DMS153 treated with DMSO at 0.1 percent for 48 hours (cell line): ENCODE data around the gene BANP.
"Not testable (repeated sequence)": the region's sequence is repeated elsewhere in the genome, so short reads cannot be mapped to it uniquely, and the experiment has no call there.

Experiments
- DNase-seq: peaks from one replicate; lab custom pipeline; 2025; ENCODE audit not compliant: unreplicated experiment; lab: John Stamatoyannopoulos, UW

The BANP gene

DNA sequence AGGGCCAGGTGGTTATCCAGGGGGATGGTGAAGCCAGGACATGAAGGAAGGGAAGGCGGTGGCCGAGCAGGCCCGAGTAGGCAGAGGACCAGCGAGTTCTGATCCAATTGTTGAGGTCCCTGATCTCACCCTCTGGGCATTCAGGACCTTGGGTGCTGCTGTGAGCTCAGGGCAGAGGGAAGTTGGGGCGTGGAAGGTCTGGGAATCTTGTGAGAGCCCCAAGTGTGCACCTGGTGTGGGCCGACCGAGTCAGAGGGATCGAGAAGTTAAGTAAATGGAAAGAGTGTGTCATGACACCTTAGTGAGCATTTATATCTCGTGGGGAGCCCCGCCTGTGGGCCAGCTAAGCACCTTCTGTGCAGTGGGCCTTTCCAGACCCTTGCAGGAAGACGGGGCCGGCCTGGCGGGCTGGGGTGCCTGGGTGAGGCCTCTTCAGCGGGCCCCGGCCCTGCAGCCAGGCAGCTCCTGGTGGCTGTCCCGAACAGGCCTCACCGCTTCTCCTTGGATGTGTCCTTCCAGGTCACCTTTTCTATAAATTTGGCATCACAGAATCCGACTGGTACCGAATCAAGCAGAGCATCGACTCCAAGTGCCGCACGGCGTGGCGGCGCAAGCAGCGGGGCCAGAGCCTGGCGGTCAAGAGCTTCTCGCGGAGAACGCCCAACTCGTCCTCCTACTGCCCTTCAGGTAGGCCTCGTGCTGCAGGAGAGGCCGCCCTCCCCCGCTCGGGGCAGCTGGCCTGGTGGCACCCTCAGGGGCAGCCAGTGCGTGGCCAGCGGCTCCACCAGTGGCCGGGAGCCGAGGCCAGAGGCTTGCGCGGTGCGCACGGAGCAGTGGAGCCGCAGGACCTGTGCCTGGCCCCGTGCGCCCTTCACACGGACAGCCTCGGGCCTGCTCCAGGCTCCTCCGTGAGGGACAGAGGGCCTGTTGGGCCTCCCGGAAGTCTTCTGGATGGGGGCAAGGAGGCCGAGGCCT is 76.0 kb downstream of the BANP start:
- no peak for DNase-seq

DNA sequence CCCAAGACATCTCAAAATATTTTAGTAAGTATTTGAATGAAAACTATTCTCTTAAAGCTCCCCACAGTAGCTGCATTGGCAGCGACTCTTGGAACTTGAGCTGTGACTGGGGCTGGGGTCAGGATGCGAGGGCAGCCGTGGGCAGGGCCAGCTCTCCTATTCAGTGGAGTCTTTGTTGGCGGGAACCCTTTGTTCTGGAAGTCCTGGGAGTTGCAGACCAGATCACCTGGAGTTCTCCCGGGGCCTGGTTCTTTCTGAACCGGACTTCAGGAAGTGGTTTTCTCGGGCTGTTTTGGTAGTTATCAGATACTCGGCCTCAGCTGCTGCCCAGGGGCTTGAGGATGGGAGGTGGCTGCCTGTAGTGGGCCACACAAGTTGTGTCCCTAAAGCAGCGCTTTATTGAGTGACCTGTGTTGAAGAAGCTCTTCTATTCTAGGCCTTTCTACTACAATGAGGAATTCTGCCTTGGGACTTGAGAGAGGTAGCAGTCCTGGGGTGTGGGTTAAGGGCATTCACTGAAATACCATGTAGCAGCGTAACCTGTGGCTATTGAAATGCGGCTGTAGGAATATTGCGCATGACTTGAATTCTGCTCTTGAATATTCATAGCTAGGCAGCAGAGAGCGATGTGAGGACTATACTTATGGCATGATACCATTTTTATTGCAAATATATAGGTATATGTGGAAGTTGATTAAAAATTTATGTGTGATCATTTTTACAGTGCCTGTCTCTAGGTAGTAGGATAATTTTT is 77.1 kb downstream of the BANP start:
- DNase-seq: not testable (repeated sequence)

- no peak for DNase-seq
Measured at GRCh38 chr16:88030498-88030897, 79.3 kb downstream of the BANP start.

DNA sequence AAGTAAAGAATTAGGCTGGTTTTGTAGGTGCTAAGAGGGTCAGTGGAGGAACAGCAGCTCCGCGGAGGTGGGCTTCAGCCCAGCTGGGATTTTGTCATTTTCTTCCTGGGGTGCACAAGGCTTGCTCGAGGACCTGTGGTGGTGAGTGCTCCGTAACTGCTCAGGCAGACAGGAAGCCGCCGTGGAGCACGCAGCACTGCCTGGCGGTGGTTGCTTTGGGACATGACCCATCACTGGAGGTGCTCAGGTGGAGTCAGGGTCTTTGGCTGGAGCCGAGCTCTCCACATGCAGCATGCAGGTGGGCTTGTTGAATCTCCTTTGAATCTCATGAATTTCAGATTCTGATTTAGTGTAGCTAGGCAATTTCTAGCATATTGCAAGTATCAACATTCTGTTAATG is 79.7 kb downstream of the BANP start:
- not testable (repeated sequence) for DNase-seq

DNA sequence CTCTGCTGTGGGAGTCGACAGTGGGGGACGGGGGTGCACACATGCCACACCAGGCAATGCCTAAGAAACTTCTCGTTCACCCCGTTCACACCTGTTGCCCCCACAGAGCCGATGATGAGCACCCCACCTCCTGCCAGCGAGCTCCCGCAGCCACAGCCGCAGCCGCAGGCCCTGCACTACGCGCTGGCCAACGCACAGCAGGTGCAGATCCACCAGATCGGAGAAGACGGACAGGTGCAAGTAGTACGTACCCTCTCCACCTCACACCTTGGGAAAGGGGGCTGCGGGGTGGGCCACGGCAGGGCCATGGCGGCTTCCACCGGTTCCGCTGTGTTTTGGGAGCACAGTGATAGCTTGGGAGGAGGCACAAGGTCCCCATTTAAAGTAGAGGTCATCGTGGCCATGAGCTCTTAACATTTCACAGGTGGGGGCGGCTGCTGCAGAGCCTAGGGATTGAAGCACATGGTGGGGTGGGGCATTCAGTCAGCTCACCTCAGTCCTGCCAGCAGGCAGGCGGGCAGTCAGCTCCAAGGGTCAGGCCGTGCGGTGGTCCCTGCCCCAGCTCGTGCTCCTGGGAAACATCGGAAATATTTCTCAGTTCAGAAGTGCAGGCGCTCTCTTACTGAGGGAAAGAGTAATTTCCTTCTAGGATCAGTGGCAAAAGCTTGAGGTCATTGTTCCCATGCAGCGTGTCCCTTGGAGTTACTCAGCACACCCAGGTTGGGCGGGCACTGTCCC is 81.9 kb downstream of the BANP start:
- DNase-seq: not testable (repeated sequence)

DNA sequence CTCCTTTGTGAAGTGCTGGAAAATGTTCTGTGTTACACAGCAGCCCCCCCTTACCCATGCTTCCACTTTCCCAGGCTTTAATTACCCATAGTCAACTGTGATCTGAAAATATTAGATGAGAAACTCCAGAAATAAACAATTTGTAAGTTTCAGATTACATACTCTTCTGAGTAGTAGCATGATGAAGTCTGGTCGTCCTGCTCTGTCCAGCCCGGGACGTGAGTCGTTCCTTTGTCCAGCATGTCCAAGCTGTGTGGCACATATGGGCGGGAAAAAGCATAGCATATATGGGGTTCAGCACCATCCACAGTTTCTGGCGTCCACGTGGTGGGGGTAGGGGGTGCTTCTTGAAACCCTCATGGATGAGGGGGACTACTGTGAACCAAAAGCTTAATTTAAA is 83.5 kb downstream of the BANP start:
- DNase-seq: no peak

DNA sequence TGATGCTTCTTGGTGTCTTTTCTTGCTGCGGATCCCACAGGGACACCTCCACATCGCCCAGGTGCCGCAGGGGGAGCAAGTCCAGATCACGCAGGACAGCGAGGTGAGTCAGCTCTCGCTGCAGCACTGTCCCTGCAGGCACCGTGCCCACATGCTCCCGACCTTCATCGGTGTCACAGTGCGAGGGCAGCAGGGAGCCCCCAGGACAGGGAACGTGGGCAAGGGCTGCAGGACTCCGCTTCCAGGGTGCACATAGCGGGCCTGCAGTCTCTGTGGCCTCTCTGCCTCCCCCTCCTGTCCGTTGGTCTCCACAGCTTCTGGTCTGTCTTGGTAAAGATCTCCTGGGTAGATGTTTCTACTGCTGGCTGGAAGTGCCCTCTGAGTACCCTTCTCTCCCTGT is 84.1 kb downstream of the BANP start:
- DNase-seq: no peak

GRCh38 chr16:88035884-88036639 is 84.8 kb downstream of the BANP start:
- not testable (repeated sequence) for DNase-seq

- DNase-seq: not testable (repeated sequence)
Measured at GRCh38 chr16:88036640-88036996, 85.4 kb downstream of the BANP start.

- DNase-seq: not testable (repeated sequence)
Measured at GRCh38 chr16:88037359-88037758, 86.1 kb downstream of the BANP start.

- not testable (repeated sequence) for DNase-seq
Measured at GRCh38 chr16:88037876-88038525, 86.8 kb downstream of the BANP start.

GRCh38 chr16:88038526-88038908 is 87.3 kb downstream of the BANP start:
- DNase-seq: not testable (repeated sequence)

DNA sequence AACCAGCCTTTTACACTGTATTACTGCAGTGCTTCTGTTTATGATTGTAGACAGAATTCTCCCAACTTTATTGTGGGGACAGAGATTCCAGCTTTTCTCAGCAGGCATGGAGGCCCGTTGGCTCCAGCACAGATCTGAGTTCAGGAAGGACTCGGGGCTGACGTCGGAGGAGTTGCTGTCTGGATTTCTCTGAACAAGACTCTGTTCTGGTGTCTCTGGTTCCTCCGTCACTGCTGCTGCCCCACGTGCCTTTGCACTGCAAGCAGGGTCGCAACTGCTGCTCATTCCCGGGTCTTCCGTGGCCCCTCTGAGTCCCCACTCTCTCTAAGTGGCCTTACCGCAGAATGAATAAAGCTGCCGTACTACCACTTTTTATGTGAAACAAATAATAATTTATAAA is 88.4 kb downstream of the BANP start:
- DNase-seq: no peak

DNA sequence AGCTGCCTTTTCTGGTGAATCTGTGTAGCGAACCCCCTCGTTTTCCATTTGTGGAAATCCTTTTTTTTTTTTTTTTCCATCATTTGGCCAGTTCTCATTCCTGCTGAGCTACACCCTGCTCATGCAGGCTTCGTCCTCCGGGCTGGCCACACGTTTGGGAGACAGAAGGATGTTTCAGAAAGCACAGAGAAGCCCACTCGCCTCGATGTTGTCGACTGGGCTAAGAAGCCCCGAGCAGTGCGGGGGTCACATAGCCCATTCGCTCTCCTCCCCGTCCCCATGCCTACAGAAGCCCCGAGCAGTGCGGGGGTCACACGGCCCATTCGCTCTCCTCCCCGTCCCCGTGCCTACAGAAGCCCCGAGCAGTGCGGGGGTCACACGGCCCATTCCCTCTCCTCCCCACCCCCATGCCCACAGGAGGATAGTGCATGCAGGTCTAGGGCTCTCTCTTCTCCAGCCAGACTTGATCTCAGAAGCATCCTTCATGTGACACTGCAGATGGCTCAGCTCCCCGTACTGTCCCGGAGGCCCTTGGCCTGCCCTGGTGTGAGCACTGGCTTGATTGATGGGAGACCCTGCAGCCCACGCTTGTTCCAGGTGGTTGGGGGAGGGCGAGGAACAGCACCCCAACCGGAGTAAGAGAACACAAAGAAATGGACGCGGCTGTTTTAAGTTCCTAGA is 89.1 kb downstream of the BANP start:
- DNase-seq: not testable (repeated sequence)

- not testable (repeated sequence) for DNase-seq
Measured at GRCh38 chr16:88040877-88041244, 89.6 kb downstream of the BANP start.

DNA sequence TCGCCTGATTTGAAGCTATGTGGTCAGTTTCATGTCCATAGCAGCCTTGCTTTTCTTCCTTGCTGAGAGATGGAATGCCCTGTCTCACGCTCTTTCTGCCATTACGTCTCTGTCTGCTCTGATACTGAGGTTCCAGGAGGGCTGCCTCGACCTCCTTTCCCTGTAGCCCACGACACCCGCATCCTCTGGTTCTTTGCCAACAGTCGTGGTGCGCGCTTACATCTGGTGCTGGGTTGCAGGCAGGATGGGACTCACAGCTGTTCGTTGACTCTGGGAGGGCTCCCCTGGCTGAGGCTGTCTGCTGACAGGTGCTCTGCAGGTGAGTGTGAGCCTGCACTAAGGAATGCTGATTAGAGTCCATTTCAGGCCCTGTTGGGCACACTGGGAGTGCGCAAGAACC is 90.3 kb downstream of the BANP start:
- DNase-seq: not testable (repeated sequence)

DNA sequence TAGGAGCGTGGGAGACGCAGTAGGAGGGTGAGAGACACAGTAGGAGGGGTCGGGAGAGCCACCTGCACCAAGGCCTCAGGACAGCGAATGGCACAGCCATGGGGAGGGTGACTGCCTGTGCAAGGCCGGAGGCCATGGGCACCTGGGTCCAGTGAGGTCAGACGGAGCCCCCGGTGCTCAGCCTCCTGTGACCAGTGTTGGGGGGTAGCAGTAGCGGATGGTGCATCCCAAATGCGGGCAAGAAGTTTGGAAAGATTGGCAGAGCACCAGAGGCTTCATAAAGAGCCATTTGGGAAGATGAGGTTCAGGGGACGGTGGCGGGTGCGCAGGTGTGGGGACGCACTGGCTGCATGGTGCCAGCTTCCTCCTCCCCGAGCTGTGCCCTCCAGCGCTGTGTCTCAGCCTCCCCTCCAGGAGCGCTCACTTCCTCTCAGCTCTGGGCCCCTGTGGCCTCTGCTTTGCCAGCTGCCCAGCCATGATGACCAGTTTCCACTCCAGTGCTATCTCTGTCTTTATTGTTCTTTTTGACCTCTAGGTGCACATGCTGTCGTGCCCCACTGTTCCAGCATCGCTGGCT is 90.8 kb downstream of the BANP start:
- not testable (repeated sequence) for DNase-seq

DNA sequence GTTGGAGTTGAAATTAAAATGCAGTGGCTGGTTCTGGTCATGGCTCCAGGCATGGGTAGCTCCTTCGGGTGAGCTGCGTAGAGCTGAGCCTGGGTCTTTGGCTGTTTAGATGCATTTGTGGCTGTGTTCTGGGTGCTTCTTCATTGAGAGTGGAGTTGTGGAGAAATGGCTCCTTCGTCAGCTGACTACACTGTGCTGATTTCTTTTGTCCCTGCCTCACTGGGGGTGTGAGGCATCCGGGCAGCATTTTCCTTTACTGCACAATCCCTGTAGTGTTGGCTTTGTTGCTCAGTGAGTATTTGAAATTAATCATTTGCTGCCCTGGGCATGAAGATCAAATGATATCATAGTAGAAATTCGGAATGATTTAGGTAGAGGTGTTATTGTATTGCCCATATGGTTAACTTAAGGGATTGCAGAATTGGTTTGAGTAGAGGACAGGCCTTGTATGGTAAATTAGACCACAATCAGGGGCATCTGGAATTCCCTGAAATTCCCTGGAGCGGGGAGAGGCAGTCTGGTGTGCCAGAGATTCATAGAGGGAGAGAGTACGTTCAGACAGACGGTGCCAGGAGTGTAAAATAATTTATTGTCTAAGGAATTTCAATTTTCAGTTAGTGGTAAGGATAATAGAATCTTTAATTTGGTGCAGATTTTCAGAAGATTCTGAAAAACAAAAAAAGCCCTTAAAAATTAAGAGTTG is 92.1 kb downstream of the BANP start:
- not testable (repeated sequence) for DNase-seq
